B cell (primary cell): ENCODE data around the gene C17orf67.

ENCODE experiments used
- EZH2 ChIP-seq: IDR thresholded peaks from 2 replicates; pipeline ENCODE4 v1.6.1; 2012; ENCODE audit warnings: borderline replicate concordance, low read depth, mild to moderate bottlenecking, moderate library complexity, low read length; ENCODE audit not compliant: insufficient read depth, poor library complexity, severe bottlenecking
- TF ChIP-seq, protein P1 (sequence below): fragments of 200-600 bp; IDR thresholded peaks from one replicate; pipeline ENCODE4 v1.8.0; 2022; ENCODE audit warnings: antibody characterized with exemption, mild to moderate bottlenecking

DNA sequence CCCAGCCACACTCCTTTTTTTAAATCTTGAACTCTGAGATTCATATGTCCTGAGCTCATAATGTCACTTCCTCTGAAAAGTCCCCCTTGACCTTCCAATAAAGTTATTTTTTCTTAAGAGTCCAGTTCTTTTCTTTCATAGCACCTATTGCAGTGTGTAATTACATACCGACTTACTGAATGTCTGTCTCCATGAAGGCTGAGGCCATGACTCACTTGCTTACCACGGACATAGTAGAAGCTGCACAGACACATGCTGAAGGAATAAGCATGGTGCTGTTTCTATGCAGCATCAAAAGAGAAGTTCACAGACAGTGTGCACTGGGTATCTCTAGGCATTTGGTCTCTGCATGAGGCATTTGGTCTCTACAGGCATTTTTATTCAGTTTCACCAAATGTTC lies 77.2 kb downstream of the C17orf67 start:
- TF ChIP-seq, protein P1, sequence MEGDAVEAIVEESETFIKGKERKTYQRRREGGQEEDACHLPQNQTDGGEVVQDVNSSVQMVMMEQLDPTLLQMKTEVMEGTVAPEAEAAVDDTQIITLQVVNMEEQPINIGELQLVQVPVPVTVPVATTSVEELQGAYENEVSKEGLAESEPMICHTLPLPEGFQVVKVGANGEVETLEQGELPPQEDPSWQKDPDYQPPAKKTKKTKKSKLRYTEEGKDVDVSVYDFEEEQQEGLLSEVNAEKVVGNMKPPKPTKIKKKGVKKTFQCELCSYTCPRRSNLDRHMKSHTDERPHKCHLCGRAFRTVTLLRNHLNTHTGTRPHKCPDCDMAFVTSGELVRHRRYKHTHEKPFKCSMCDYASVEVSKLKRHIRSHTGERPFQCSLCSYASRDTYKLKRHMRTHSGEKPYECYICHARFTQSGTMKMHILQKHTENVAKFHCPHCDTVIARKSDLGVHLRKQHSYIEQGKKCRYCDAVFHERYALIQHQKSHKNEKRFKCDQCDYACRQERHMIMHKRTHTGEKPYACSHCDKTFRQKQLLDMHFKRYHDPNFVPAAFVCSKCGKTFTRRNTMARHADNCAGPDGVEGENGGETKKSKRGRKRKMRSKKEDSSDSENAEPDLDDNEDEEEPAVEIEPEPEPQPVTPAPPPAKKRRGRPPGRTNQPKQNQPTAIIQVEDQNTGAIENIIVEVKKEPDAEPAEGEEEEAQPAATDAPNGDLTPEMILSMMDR: no peak
- TF ChIP-seq EZH2: no peak
